Kidney glomerular epithelial cell (primary cell): ENCODE results near the gene BLOC1S5.
A peak's percentile ranks its signal among the peaks of the same experiment; 100 is the strongest.

ENCODE experiments used
- DNase-seq: peaks from one replicate; lab custom pipeline; 2025; lab: John Stamatoyannopoulos, UW

BLOC1S5 gene, protein sequence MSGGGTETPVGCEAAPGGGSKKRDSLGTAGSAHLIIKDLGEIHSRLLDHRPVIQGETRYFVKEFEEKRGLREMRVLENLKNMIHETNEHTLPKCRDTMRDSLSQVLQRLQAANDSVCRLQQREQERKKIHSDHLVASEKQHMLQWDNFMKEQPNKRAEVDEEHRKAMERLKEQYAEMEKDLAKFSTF

DNA sequence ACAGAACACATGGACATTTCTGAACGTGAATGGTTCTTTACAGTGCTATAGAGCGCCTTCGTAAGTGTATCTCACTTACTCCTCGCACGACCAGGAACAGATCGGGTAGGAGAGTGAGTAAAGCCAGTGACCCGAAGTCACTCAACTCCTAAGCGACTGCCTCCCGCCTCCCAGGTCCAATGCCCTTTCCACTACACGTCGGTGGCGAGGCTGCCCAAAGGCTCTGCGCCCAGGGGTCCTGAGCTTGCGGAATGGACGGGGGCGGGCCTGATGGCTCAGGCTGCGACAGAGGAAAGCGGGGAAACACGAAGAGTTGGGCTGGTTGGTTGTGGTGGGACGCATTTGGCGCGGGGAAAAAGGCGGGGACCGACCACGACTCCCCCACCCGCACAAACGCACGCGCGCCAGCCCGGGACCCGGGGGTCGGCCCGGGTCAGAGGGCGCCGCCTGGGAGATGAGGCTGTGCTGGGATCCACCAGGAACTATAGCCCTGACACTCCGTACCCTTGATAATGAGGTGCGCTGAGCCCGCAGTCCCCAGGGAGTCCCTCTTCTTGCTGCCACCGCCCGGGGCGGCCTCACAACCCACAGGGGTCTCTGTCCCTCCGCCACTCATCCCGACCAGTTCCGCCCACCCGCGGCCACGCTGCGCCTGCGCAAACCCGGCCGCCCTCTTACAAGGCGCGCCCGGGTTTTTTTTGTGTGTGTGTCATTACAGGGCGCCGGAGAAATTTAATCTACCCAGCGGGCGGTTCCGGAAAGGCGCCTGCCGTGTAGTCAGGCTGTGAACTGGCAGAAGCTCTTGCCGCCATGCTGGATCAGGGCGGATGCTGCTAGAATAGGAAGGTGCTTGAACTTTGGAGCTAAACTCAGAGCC is at the start of gene BLOC1S5:
TSS of gene BLOC1S5 (minus strand) at position 629 of the 877 bp plus-strand sequence. CDS start at position 616, 13 bp downstream.
- peak; percentile 98 for DNase-seq

- no peak for DNase-seq
Observed at GRCh38 chr6:8113131-8113654, 49.0 kb upstream of the BLOC1S5 start.

GRCh38 chr6:8110725-8111124 is 46.5 kb upstream of the BLOC1S5 start:
- no peak for DNase-seq

- no peak for DNase-seq
Observed at GRCh38 chr6:8110117-8110721, 46.0 kb upstream of the BLOC1S5 start.

DNA sequence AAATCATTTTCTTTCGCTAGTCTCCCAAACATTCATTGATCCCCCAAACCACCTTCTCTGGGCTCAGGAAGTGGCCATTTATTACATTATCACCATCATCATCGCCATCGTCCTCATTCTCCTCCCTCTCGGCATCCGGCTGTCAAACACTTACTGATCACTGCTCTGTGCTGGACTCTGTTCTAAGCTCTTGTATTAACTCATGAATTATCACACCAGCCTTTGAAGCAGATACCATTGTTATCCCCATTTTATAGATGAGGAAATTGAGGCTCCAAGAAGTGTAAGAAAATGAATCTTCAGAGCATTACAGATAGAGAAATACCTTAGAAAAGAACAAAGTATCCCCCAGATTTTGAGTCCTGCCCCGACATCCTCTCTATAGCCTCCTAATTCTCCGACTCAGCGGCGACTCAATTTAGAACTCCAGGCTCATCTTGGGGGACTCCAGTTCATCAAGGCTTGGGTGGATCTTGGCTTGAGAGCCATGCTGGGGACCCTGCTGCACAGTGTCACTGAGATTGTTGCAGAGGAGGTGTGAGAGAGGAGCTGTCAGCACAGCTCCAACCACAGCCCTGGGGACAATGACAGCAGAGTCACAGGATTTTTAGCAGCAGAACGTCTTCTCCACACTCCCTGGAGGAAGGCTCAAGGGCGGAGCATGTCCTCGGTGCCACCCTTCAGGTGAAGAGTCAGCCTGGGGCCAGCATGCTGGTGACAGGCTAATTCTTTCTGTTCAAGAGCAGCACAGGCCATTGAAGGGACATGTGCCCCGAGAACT is 44.8 kb upstream of the BLOC1S5 start:
- no peak for DNase-seq

DNA sequence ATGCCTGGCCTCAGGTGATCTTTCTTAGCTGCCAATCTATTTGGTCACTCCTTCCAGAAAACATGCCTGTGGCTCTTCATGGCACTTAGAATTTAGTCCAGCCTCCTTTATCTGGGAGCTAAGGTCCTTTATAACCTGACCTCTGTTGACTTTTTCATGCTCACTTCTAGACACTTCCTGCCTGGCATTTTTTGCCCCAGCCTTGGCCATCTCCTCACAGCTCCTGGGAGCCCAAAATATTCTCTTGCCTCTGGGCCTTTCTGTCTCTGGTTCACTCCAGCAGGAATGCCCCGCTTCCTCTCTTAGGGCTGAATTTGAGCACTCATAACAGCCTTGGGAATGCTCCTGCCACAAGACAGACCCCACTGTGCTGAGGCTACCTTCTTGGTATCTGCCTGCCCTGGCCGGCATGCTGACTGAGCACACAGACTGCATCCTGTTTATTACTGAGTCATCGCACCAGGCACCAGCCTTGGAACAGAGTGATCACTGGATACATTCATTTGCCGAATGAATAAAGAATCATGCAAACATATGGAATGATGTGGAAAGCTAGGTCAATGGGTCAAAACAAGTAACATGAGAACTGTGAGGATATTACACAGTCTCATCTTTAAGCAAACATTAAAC is 44.0 kb upstream of the BLOC1S5 start:
- DNase-seq, result peak; percentile 50

DNA sequence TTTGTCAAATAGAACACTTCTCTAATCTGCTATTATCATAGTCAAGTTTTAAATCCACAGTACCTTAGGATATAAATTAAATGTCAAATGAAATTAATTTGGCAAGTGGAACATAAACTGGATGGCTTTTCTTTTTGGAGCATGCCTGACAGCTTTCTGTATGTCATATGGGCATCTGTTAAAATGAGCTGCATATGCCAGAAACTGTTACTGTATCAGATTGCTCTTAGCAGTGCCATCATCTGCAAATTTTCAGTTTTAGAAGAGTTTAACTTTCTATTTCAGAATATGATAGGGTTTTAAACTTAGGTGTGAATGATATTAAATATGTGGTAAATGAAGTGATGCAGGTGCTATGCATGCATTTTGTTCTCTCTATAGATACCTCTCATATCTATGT is 41.6 kb upstream of the BLOC1S5 start:
- no peak for DNase-seq

DNA sequence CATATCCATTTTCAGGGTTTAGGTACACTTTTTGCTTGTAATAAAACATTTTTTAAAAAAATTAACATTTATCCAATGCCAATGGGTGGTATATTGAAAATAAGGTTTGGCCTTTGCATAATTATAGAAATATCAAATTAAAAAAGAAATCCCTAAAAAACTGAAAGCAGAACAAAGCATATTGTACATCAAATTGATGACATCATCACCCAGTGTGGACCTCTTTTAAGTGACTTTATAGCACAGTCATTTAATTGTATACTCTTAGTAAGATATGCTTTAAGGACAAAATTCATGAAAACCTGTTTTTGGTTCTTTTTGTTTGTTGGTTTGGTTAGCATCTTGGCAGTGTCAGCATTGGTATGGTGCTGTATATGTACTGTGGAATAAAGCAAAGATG is 39.5 kb upstream of the BLOC1S5 start:
- no peak for DNase-seq

- DNase-seq, result peak; percentile 99
Observed at GRCh38 chr6:8102122-8102958, 38.2 kb upstream of the BLOC1S5 start, which contains the start of gene EEF1E1. EEF1E1 (minus strand) TSS chr6:8102548; CDS start chr6:8102521, 27 bp downstream.

- DNase-seq, result no peak
Observed at GRCh38 chr6:8100159-8100854, 36.1 kb upstream of the BLOC1S5 start.

- no peak for DNase-seq
Observed at GRCh38 chr6:8090650-8091049, 26.5 kb upstream of the BLOC1S5 start.

GRCh38 chr6:8088886-8089285 is 24.7 kb upstream of the BLOC1S5 start:
- DNase-seq, result no peak

DNA sequence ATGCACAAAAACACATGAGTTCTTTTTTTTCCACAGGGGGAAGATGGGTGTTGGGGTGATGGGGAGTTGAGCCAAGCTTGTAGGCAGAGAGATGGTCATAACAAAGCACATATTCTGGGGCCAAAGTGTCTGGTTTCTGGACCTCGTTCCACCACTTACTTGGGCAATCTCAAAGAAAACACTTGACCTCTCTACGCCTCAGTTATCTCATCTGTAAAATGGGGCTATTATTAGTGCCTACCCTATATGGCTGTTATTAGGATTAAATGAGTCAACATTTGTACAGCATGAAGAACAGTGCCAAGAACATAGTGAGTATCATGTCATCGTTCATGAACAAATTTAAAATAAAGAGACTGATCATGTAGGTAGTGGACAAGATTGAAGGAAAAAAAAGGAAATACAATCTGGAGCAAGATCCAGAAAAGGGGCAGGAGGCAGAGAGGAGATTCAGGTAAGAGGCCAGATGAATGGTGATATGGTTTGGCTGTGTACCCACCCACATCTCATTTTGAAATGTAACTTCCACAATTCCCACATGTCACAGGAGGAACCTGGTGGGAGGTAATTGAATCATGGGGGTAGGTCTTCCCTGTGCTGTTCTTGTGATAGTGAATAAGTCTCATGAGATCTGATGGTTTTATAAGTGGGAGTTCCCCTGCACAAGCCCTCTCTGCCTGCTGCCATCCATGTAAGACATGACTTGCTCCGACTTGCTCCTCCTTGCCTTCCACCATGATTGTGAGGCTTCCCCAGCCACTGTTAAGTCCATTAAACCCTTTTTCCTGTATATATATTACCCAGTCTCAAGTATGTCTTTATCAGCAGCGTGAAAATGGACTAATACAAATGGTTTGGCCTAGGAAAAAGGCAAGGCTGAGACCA is 23.9 kb upstream of the BLOC1S5 start:
- DNase-seq, result no peak

DNA sequence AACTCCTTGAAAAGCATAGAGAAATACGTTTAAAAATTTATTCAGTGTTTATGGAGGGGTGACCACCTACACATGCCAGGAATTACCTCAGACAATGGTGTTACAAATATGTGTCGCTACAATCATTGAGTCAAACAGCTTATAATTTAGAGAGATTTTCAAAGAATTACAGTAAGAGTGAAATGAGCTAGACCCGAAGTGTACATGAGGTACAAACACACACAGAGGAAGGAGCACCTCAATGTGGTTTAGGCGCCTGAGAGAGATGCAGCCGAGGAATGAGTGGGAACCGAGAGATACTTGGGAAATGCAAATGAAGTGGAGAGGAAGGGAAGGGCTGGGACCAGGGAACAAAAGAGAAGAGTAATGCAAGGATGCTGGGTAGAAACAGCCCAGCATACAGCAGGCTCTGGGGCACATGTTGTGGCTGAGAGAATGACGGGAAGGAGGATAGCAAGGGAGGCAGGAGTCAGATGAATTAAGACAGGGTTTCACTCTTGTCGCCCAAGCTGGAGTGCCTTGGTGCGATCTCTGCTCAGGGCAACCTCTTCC is 22.6 kb upstream of the BLOC1S5 start:
- no peak for DNase-seq

GRCh38 chr6:8085053-8085511 is 20.9 kb upstream of the BLOC1S5 start:
- peak; percentile 88 for DNase-seq

DNA sequence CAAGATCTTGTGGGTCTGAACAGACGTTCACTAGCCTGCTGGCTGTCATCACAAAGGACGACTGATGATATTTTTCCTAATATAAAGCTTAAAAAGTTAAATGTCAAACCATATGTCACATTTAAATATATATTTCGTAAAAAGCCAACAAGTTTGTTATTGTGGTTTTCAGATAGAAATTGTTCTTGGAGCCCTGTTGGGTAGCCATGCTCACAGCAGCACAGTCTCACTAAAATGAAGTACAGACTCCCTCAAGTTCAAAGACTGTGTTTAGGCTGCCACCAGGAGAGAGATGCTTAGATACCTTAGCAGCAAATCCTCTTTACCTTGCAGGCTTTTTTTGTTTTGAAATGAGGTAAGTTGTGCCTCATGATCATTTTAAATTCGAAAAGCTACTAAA is 20.4 kb upstream of the BLOC1S5 start:
- DNase-seq, result peak; percentile 82

GRCh38 chr6:8082954-8083858 is 19.0 kb upstream of the BLOC1S5 start:
- DNase-seq, result peak; percentile 86
